ENCODE measurements around the gene ABCB8. TPM values are rescaled to one million over a fixed set of nuclear protein-coding genes. Genes with fewer than 3 reads are reported as not detected.

ABCB8 gene
- total and polyA plus RNA-seq, 9 of the 15 experiments (the other 6 are each of a cell fraction or from before 2014, with no cell fraction given) = 7.6 to 106 (median 36.3) TPM

DNA sequence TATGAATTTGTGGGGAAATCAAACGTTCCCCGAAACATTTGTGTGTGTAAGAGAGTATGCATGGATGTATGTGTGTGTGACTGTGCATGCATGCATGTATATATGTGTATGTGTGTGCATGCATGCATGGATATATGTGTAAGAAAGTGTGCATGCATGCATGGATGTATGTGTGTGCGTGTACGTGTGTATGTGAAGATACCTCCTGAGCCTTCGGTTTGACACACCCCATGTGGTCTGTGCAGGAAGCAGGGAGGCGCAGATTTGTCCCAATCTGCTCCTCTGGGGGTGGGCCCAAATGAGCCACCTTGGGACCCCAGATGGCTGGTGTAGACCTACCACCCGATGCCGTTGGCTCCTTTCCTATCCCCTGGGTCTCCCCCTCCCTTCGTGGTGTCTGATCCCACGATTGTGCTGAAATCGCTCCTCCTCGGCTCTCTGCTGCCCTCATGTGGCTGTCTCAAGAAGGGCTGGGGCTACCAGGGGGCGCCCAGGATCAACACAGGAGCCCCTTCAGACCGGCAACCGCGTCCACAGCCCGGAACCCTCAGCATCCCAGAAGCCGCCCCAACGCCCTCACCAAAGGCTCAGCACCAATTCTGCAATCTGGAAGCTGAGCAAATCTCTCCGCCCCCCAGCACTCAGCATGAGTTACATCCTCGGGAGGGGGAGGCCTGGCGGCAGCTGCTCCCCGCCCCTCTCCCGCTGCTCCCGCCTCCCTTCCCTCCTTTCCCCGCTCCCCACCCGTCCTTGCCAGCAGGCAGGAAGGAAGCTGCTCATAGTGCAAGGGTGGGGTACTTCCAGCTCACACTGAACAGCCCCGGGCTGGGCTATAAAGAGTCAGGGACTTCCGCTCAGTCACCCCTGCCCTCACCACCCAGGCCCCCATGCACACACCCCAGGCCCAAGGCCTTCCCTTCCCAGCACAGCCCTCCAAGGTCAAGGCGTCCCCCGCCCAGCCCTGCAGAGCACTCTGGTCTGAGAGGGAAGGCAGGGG lies 39.7 kb upstream of the ABCB8 start (continued):
- TF ChIP-seq, protein P1, sequence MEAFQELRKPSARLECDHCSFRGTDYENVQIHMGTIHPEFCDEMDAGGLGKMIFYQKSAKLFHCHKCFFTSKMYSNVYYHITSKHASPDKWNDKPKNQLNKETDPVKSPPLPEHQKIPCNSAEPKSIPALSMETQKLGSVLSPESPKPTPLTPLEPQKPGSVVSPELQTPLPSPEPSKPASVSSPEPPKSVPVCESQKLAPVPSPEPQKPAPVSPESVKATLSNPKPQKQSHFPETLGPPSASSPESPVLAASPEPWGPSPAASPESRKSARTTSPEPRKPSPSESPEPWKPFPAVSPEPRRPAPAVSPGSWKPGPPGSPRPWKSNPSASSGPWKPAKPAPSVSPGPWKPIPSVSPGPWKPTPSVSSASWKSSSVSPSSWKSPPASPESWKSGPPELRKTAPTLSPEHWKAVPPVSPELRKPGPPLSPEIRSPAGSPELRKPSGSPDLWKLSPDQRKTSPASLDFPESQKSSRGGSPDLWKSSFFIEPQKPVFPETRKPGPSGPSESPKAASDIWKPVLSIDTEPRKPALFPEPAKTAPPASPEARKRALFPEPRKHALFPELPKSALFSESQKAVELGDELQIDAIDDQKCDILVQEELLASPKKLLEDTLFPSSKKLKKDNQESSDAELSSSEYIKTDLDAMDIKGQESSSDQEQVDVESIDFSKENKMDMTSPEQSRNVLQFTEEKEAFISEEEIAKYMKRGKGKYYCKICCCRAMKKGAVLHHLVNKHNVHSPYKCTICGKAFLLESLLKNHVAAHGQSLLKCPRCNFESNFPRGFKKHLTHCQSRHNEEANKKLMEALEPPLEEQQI (IDR thresholded peaks at IDR 0.05) = no peak
- TF ChIP-seq FOXP1 (CRISPR knock-in tag; IDR thresholded peaks at IDR 0.05) (no peak), NONO (IDR thresholded peaks at IDR 0.05; ENCODE audit: low read depth in 2 of 2, low read length in 1 of 2) (0 out of 4 replicates have a peak, but pooled peaks of 1 of the 2 experiments have one; percentile 10), ZNF507 (tag; conservative IDR thresholded peaks at IDR 0.05) (no peak), KAT7 (CRISPR knock-in tag; IDR thresholded peaks at IDR 0.05; ENCODE audit: borderline replicate concordance) (no peak), ZNF318 (IDR thresholded peaks at IDR 0.05; ENCODE audit: borderline replicate concordance in 1 of 2, low read depth in 1 of 2) (no peak), ZNF79 (CRISPR knock-in tag; IDR thresholded peaks at IDR 0.05; ENCODE audit: low read depth) (no peak), ZBTB33 (CRISPR knock-in tag; IDR thresholded peaks at IDR 0.05) (no peak), HSF4 (CRISPR knock-in tag; IDR thresholded peaks at IDR 0.05; ENCODE audit: borderline replicate concordance) (no peak)
- TF ChIP-seq, protein P2, sequence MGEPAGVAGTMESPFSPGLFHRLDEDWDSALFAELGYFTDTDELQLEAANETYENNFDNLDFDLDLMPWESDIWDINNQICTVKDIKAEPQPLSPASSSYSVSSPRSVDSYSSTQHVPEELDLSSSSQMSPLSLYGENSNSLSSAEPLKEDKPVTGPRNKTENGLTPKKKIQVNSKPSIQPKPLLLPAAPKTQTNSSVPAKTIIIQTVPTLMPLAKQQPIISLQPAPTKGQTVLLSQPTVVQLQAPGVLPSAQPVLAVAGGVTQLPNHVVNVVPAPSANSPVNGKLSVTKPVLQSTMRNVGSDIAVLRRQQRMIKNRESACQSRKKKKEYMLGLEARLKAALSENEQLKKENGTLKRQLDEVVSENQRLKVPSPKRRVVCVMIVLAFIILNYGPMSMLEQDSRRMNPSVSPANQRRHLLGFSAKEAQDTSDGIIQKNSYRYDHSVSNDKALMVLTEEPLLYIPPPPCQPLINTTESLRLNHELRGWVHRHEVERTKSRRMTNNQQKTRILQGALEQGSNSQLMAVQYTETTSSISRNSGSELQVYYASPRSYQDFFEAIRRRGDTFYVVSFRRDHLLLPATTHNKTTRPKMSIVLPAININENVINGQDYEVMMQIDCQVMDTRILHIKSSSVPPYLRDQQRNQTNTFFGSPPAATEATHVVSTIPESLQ (CRISPR knock-in tag; IDR thresholded peaks at IDR 0.05) = no peak

Measured in K562 (cell line).